BE2C (cell line): Measurements from ENCODE around the gene NEURL1.

Source experiments
- DNase-seq: peaks from one replicate; pipeline ENCODE4 v3.0.0-alpha.2; 2020
- H3K27me3 ChIP-seq: fragments of 250-450 bp; sonication (Bioruptor Pico); 2 replicates; pipeline ENCODE4 v1.5.1; 2020; ENCODE audit warnings: mild to moderate bottlenecking
- H3K36me3 ChIP-seq: fragments of 250-450 bp; sonication (Bioruptor Pico); 2 replicates; pipeline ENCODE4 v1.5.1; 2020; ENCODE audit warnings: mild to moderate bottlenecking
- H3K4me1 ChIP-seq: fragments of 250-450 bp; sonication (Bioruptor Pico); 2 replicates; pipeline ENCODE4 v1.5.1; 2020
- H3K4me3 ChIP-seq: 2 replicates; pipeline ENCODE4 v1.5.1; 2011; ENCODE audit warnings: low read depth, low read length
- H3K9me3 ChIP-seq: fragments of 250-450 bp; sonication (Bioruptor Pico); 2 replicates; pipeline ENCODE4 v1.5.1; 2020
- CTCF ChIP-seq: IDR thresholded peaks from 2 replicates; pipeline ENCODE4 v1.5.1; 2012; ENCODE audit warnings: mild to moderate bottlenecking, low read depth, low read length

The NEURL1 gene

GRCh38 chr10:103598654-103599115 is 105.2 kb downstream of the NEURL1 start:
- peak; percentile 70 for DNase-seq
- Histone ChIP-seq H3K9me3 (no peaks in the 10 kb centered on the region), H3K4me3 (no peak overlapping the region), H3K27me3 (no peaks in the 10 kb centered on the region), H3K36me3 (no peaks in the 10 kb centered on the region; the same call in 1 of the 2 replicates), H3K4me1 (peaks cover 2% of the 10 kb centered on the region; the same call in 1 of the 2 replicates)
- TF ChIP-seq CTCF: peak; percentile 81

GRCh38 chr10:103599211-103599610 is 105.7 kb downstream of the NEURL1 start:
- no peaks in the 10 kb centered on the region; the same call in 1 of the 2 replicates for H3K36me3 ChIP-seq
- H3K9me3 ChIP-seq: no peaks in the 10 kb centered on the region
- H3K27me3 ChIP-seq: no peaks in the 10 kb centered on the region
- peaks cover 2% of the 10 kb centered on the region; the same call in 1 of the 2 replicates for H3K4me1 ChIP-seq
- no peak overlapping the region for H3K4me3 ChIP-seq
- no peak for DNase-seq
- TF ChIP-seq CTCF: no peak

- Histone ChIP-seq H3K27me3 (no peaks in the 10 kb centered on the region), H3K36me3 (no peaks in the 10 kb centered on the region; the same call in 1 of the 2 replicates), H3K9me3 (no peaks in the 10 kb centered on the region), H3K4me3 (no peak overlapping the region), H3K4me1 (peaks cover 2% of the 10 kb centered on the region; the same call in 1 of the 2 replicates)
- no peak for TF ChIP-seq CTCF
- no peak for DNase-seq
Measured at GRCh38 chr10:103599907-103600306, 106.4 kb downstream of the NEURL1 start.

- Histone ChIP-seq H3K4me3 (no peak overlapping the region), H3K9me3 (no peaks in the 10 kb centered on the region), H3K27me3 (no peaks in the 10 kb centered on the region), H3K4me1 (peaks cover 2% of the 10 kb centered on the region; the same call in 1 of the 2 replicates), H3K36me3 (no peaks in the 10 kb centered on the region; the same call in 1 of the 2 replicates)
- no peak for TF ChIP-seq CTCF
- DNase-seq: no peak
Measured at GRCh38 chr10:103600325-103600724, 106.8 kb downstream of the NEURL1 start.

- no peak for DNase-seq
- TF ChIP-seq CTCF: no peak
- H3K27me3 ChIP-seq: no peaks in the 10 kb centered on the region
- H3K36me3 ChIP-seq: no peaks in the 10 kb centered on the region; the same call in 1 of the 2 replicates
- no peaks in the 10 kb centered on the region for H3K9me3 ChIP-seq
- H3K4me1 ChIP-seq: peaks cover 2% of the 10 kb centered on the region; the same call in 1 of the 2 replicates
- no peak overlapping the region for H3K4me3 ChIP-seq
Measured at GRCh38 chr10:103600956-103601569, 107.6 kb downstream of the NEURL1 start.
